DMS 273 (cell line): Measurements from ENCODE around the gene CDCA3.

ENCODE experiments used
- DNase-seq: peaks from one replicate; lab custom pipeline; 2025; ENCODE audit not compliant: unreplicated experiment; lab: John Stamatoyannopoulos, UW

CDCA3 gene

DNA sequence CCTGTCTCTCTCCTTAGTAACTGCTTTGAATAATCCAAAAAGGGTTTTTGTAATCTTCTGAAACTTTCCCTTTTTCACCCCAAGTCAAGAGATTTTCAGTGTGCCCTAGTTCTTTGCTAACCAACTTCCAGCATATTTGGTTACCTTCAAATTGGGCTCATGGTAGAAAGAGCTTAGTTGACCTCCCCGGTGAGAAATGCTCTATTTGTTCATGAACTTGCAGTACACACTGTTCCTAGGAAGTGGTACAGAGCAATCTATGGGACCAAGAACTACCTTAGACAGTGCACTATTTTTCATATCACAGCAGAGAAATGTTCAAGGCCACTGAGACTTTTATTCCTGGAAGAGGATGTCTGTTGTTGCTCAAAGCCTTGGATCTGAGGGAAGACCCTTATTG, 2.5 kb upstream of the CDCA3 start:
- no peak for DNase-seq

DNA sequence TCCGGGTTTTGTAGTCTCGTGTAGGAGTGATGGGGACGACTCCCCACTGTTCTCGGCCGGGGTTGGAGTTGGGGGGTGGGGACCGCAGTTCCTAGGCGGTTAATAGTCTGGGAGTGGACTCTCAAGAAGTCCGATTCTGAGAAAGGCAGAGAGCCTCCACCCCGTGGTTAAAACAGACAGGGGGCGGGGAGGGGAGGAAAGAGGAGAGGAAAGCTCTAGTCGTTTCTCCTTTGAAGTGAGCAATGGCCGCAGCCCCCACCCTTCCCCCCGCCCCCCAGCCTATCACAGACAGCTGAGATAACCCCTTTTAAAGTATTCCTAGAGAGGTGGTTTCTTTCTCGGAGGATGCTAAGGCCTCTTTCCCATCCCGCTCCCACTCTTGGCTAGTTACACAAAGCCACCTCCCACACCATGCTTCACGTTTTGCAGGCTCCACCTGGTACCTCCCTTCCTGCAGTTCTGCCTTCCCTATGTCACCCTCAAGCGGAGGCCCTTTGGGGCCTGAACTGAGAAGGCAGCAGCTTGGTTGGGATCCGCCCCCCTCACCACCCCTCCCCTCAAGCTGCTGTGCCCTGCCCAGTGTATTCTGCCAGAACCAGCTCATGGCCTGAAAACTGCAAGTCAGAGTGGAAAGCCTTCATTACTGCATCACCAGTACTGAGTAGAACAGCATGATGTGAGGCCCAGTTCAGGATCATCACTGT, 1.7 kb upstream of the CDCA3 start:
- DNase-seq, result peak; percentile 86

GRCh38 chr12:6851921-6852650, 1.0 kb upstream of the CDCA3 start, which contains the start of gene USP5:
Gene USP5 (plus strand): TSS chr12:6852150. CDS start chr12:6852180, 30 bp downstream.
- peak; percentile 99 for DNase-seq

DNA sequence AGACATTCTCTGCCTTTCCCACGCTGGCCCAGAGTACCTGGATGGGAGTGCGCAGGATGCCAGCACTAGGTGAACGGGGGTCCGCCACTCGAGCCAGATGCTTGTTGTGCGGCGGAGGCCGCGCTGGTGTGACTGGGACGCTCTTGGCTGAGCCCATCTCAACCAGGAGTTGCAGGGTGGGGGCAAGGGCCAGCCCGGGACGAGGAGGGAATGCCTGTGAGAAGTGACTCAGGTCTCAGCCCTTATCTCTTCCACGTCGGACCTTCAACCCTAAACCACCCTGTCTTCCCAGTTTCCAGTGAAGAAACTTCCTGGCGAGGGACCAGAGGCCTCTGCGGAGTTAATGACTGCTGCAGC, 312 bp downstream of the CDCA3 start:
- no peak for DNase-seq

DNA sequence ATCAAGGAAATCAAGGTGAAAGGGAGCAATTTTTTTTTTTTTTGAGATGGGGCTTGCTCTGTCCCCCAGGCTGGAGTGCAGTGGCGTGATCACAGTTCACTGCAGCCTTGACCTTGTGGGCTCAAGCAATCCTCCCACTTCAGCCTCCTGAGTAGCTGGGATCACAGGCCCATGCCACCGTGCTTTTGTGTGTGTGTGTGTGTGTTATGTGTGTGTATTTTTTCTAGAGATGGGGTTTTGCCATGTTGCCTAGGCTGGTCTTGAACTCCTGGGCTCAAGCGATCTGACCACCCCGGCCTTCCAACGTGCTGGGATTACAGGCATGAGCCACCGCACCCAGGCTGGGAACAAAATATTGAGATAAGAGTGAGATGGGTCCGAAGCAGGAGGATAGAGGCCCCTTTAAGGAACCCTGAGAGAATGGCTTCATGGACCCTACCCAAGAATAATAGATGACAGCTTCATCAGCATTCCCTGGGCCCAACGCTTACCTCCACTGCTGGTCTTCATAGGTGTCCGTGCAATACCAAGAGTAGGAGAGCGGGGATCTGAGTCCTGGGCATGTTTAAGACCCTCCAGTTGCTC, 1.0 kb downstream of the CDCA3 start:
- no peak for DNase-seq

- no peak for DNase-seq
These were observed 1.7 kb downstream of the CDCA3 start for GRCh38 chr12:6849427-6849826.

GRCh38 chr12:6847676-6848075, 3.4 kb downstream of the CDCA3 start:
- no peak for DNase-seq

GRCh38 chr12:6846316-6846869, 4.7 kb downstream of the CDCA3 start:
- no peak for DNase-seq

GRCh38 chr12:6845395-6845794, 5.7 kb downstream of the CDCA3 start:
- no peak for DNase-seq

- DNase-seq, result no peak
These were observed 7.8 kb downstream of the CDCA3 start for GRCh38 chr12:6843118-6843902.

DNA sequence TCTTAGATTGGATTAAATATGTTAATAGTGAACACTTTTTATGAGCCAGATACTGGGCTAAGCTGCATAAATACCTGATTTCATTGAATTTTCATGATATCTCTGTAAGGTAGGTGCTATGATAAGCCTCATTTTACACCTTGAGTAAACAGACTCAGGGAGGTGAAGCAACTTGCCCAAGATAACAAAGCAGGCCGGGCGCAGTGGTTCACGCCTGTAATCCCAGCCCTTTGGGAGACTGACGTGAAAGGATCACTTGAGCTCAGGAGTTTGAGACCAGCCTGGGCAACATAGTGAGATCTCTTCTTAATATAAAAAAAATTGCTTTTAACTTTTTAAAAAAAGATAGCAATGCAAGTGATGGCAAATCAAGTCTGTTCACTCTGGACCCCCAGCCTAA, 9.0 kb downstream of the CDCA3 start:
- no peak for DNase-seq

- no peak for DNase-seq
These were observed 10.1 kb downstream of the CDCA3 start, which contains the start of gene GNB3 for GRCh38 chr12:6840761-6841515. Gene GNB3 (plus strand): TSS chr12:6840925. CDS start chr12:6841288, 363 bp downstream.

- no peak for DNase-seq
These were observed 10.8 kb downstream of the CDCA3 start for GRCh38 chr12:6840330-6840729.

GRCh38 chr12:6839482-6840201, 11.4 kb downstream of the CDCA3 start:
- DNase-seq, result peak; percentile 76

DNA sequence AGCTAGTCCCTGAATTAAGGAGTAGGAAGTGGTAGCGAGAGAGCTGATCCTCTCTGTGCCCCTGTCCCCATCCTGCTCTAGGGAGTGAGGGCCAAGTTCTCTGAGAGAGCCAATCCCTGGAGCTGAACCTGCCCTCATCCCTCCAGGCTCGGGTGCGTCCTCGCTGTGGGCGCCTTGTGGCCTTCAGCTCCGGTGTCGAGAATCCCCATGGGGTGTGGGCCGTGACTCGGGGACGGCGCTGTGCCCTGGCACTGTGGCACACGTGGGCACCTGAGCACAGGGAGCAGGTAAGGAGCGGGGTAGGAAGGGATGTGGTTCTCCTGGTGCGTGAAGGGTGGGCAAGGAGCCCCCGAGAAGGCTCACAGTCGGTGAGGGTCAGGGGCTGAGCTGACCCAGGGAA, 12.2 kb downstream of the CDCA3 start:
- DNase-seq, result no peak

- DNase-seq, result no peak
These were observed 13.6 kb downstream of the CDCA3 start for GRCh38 chr12:6837370-6838060.

DNA sequence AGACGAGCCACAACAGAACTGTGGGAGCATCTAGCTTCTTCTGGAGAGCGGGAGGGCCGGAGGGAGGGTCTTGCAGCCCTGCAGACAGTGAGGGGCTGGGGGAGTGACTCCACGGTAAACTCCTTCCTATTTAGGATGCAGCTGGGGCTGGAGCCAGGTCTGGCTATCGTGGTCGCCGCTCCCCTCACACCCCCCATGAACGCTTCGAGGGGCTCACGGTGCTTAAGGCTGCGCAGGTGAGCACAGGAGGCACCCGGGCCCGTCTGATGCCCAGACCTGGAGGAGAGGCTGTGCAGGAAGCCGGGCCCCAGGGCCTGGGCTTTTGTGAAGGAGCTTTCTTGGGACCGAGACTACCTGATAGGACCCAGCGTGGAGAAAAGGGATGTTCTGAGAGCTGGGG, 14.2 kb downstream of the CDCA3 start:
- no peak for DNase-seq

GRCh38 chr12:6834873-6835272, 16.2 kb downstream of the CDCA3 start:
- DNase-seq, result no peak

- no peak for DNase-seq
These were observed 16.8 kb downstream of the CDCA3 start for GRCh38 chr12:6834254-6834653.
